HEK293T (cell line): ENCODE measurements around the gene MID1.

Experiments
- CTCF ChIA-PET: fragments of 350-600 bp; formaldehyde crosslinking; extraction: SDS; loops from one replicate; lab custom pipeline; 2021; ENCODE audit warnings: antibody characterized with exemption, inconsistent platforms; lab: Yijun Ruan, JAX
- POLR2A ChIA-PET: fragments of 350-600 bp; formaldehyde crosslinking; extraction: SDS; loops from one replicate; lab custom pipeline; 2020; ENCODE audit warnings: antibody characterized with exemption, inconsistent platforms; lab: Yijun Ruan, JAX
- DNase-seq: peaks from one replicate; pipeline ENCODE4 v3.0.0; 2012; ENCODE audit warnings: mixed read lengths; ENCODE audit errors: extremely low spot score
- ARNT ChIP-seq: fragments of 450-650 bp; IDR thresholded peaks from 2 replicates; pipeline ENCODE4 v1.6.1; 2017; ENCODE audit warnings: mild to moderate bottlenecking
- BHLHE40 ChIP-seq: fragments of 450-650 bp; IDR thresholded peaks from 2 replicates; pipeline ENCODE4 v1.6.1; 2016; ENCODE audit warnings: mild to moderate bottlenecking, moderate library complexity, borderline replicate concordance
- CTBP1 ChIP-seq: fragments of 450-650 bp; IDR thresholded peaks from 2 replicates; pipeline ENCODE4 v1.6.1; 2016; ENCODE audit warnings: borderline replicate concordance
- ELF4 ChIP-seq: fragments of 450-650 bp; IDR thresholded peaks from 2 replicates; pipeline ENCODE4 v1.6.1; 2017; ENCODE audit warnings: antibody characterized with exemption
- FOXA1 ChIP-seq: fragments of 450-650 bp; IDR thresholded peaks from 2 replicates; pipeline ENCODE4 v1.6.1; 2016; ENCODE audit warnings: mild to moderate bottlenecking
- FOXK2 ChIP-seq: fragments of 450-650 bp; IDR thresholded peaks from 2 replicates; pipeline ENCODE4 v1.6.1; 2016; ENCODE audit warnings: mild to moderate bottlenecking
- FOXM1 ChIP-seq: fragments of 450-650 bp; IDR thresholded peaks from 2 replicates; pipeline ENCODE4 v1.6.1; 2017; ENCODE audit warnings: mild to moderate bottlenecking, borderline replicate concordance
- HDGF ChIP-seq: fragments of 450-650 bp; IDR thresholded peaks from 2 replicates; pipeline ENCODE4 v1.6.1; 2017; ENCODE audit warnings: antibody characterized with exemption, borderline replicate concordance
- L3MBTL2 ChIP-seq: fragments of 450-650 bp; conservative IDR thresholded peaks from 2 replicates; pipeline ENCODE4 v1.6.1; 2016; ENCODE audit warnings: mild to moderate bottlenecking
- LEF1 ChIP-seq: fragments of 450-650 bp; IDR thresholded peaks from 2 replicates; pipeline ENCODE4 v1.6.1; 2017; ENCODE audit warnings: mild to moderate bottlenecking, borderline replicate concordance
- NFRKB ChIP-seq: fragments of 450-650 bp; IDR thresholded peaks from 2 replicates; pipeline ENCODE4 v1.6.1; 2016; ENCODE audit warnings: mild to moderate bottlenecking, moderate library complexity
- SP1 ChIP-seq: fragments of 450-650 bp; IDR thresholded peaks from 2 replicates; pipeline ENCODE4 v1.6.1; 2017
- SUZ12 ChIP-seq: fragments of 450-650 bp; IDR thresholded peaks from 2 replicates; pipeline ENCODE4 v1.6.1; 2016; ENCODE audit warnings: mild to moderate bottlenecking
- TARDBP ChIP-seq: fragments of 450-650 bp; IDR thresholded peaks from 2 replicates; pipeline ENCODE4 v1.6.1; 2016
- ZNF384 ChIP-seq: fragments of 450-650 bp; IDR thresholded peaks from 2 replicates; pipeline ENCODE4 v1.6.1; 2016
- TF ChIP-seq, protein P1 (sequence below): fragments of 450-650 bp; IDR thresholded peaks from 2 replicates; pipeline ENCODE4 v1.6.1; 2016

The MID1 gene

DNA sequence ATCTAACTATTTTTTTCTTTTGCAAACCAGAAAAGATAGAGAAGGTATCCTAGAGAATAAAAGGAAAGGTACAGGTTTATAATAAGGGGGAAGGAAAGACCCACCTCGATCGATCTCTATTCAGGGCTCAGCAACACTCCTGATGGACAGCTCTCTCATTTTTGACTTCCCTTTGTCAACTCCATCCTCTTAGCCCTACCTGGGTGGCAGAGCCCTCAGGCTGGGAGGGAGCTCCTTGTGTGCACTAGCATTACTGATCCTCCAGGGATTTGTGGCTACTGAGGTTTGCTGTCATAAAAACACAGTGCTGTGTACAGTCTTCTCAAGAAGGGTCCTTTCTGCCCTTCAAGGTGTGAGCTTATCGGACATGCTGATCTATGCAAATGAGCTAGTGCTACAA is 111.0 kb downstream of the MID1 start:
- TF ChIP-seq HDGF (no peak), FOXK2 (no peak), SUZ12 (no peak), FOXA1 (no peak), ZNF384 (no peak), TARDBP (no peak), BHLHE40 (no peak), FOXM1 (no peak), CTBP1 (no peak), NFRKB (no peak), ARNT (no peak)
- CTCF ChIA-PET, result no interaction called here
- POLR2A ChIA-PET, result no interaction called here
- no peak for DNase-seq

DNA sequence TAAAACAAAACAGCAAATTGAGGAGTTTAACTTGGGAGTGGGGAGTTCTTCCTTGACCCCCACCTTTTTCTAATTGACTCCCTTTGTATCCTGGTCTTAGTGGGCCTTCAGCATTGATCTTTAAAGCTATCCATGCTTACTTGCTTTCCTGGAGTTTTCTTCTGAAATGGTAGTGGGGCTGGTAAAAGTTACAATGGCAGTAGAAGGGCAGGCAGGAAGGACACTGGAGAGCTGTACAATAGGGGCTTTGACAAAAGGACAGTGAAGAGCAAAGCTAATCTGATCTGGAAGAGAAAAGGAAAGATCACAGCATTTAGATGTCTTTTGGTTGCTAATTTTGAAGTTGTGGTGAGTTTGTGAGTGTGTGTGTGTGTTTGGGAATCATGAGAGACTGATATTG is 111.5 kb downstream of the MID1 start:
- TF ChIP-seq, protein P1, sequence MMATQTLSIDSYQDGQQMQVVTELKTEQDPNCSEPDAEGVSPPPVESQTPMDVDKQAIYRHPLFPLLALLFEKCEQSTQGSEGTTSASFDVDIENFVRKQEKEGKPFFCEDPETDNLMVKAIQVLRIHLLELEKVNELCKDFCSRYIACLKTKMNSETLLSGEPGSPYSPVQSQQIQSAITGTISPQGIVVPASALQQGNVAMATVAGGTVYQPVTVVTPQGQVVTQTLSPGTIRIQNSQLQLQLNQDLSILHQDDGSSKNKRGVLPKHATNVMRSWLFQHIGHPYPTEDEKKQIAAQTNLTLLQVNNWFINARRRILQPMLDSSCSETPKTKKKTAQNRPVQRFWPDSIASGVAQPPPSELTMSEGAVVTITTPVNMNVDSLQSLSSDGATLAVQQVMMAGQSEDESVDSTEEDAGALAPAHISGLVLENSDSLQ, result no peak
- no peak for TF ChIP-seq FOXM1
- no peak for TF ChIP-seq TARDBP
- TF ChIP-seq L3MBTL2, result no peak
- POLR2A ChIA-PET, result no interaction called here
- no peak for DNase-seq
- CTCF ChIA-PET, result no interaction called here

DNA sequence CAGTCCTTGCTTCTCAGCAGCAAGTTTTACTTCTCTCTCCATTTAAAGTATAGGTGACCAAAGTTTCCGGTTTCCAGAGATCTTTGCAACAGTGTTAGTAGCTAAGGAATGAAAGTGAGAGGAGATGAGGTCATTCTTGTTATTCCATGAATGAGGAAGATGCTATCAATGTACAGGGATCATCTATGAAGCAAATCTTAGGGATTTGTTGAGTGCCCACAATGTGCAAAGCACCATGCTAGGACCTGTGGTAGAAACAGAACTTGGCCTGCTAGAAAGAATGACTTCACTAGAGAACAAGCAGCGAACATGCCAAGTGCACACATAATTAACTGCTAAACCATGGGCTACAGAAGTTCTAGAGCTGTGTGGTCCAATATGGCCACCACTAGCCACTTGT is 112.5 kb downstream of the MID1 start:
- TF ChIP-seq L3MBTL2, result no peak
- CTCF ChIA-PET, result no interaction called here
- DNase-seq, result no peak
- POLR2A ChIA-PET, result no interaction called here

DNA sequence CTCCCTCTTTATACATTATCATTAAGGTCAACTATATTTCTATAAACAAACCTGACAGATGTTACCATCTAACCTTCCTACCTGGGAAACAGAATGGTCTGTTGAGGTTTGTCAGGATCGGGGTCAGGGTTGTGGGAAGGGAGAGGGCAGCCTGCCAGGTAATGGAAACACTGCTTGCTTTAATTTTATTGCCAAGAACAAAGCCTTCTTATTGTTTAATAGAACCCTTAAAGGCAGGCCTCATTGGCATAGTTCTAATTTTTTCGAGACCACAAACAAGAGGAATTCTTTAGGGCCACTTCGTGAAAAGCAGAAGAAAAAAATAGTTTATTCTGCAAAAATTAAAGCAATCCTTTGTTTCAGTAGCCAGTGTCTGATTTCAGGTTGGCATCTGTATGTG is 113.2 kb downstream of the MID1 start:
- no peak for TF ChIP-seq ARNT
- no peak for TF ChIP-seq BHLHE40
- TF ChIP-seq FOXK2, result no peak
- no peak for TF ChIP-seq TARDBP
- no peak for TF ChIP-seq HDGF
- no peak for TF ChIP-seq ELF4
- TF ChIP-seq, protein P1, result no peak
- no peak for TF ChIP-seq SP1
- TF ChIP-seq SUZ12, result no peak
- no peak for TF ChIP-seq FOXA1
- TF ChIP-seq CTBP1, result no peak
- no peak for TF ChIP-seq LEF1
- no peak for TF ChIP-seq FOXM1
- no peak for TF ChIP-seq ZNF384
- TF ChIP-seq L3MBTL2, result no peak
- ChIA-PET CTCF (no interaction called here), POLR2A (no interaction called here)
- no peak for DNase-seq

DNA sequence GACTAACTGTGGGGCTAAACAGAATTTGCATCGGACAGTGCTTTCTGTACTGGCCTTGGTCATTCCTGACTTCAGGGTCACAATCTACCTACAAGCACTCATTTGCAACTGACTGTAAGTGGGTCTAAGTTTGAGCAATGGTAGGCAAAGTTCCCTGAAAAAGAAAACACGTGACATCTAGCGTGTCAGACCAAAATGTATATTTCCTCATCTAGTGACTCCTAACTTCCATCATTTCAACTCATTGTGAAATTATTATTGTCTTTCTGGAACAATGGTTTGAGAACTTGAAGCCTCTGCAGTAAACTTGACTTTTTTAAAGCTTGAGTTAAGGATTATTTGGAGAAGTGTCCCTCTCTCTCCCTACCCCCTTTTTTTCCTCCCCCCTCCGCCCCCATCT is 113.6 kb downstream of the MID1 start:
- ChIA-PET CTCF (no interaction called here), POLR2A (no interaction called here)
- no peak for DNase-seq
- TF ChIP-seq BHLHE40, result no peak
- no peak for TF ChIP-seq HDGF
- no peak for TF ChIP-seq SP1
- no peak for TF ChIP-seq NFRKB
- TF ChIP-seq CTBP1, result no peak
- no peak for TF ChIP-seq FOXM1
- TF ChIP-seq FOXA1, result no peak
- TF ChIP-seq SUZ12, result no peak
- no peak for TF ChIP-seq ZNF384
- no peak for TF ChIP-seq FOXK2
- TF ChIP-seq ELF4, result no peak
- no peak for TF ChIP-seq L3MBTL2
- TF ChIP-seq ARNT, result no peak
- TF ChIP-seq, protein P1, result no peak
- TF ChIP-seq LEF1, result no peak
- no peak for TF ChIP-seq TARDBP

DNA sequence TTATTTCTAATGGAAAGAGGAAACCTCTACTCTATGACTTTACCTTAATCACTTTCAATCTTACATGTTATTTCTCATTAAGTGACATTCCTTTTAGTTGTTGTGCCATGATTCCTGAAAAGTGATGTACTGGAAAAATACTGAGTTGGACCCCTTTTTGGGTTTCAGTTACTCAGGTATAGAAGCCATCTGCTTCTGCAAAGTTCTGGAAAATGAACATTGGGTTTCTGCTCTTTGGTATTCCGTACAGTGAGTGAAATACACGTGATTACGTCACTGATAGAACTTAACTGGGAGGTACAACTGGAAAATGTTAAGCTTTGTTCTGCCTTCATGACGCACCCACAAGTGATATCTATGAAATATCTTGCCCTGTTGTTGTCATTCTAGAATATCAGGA is 114.7 kb downstream of the MID1 start:
- ChIA-PET POLR2A (no interaction called here), CTCF (no interaction called here)
- DNase-seq, result no peak
- TF ChIP-seq TARDBP, result no peak
- no peak for TF ChIP-seq SUZ12
- TF ChIP-seq SP1, result no peak
- no peak for TF ChIP-seq NFRKB
- TF ChIP-seq L3MBTL2, result no peak
- TF ChIP-seq LEF1, result no peak
- TF ChIP-seq, protein P1, result no peak
- TF ChIP-seq ELF4, result no peak
- no peak for TF ChIP-seq FOXM1
- TF ChIP-seq CTBP1, result no peak
- TF ChIP-seq HDGF, result no peak
- no peak for TF ChIP-seq FOXK2
- no peak for TF ChIP-seq ARNT
- no peak for TF ChIP-seq ZNF384
- TF ChIP-seq BHLHE40, result no peak
- TF ChIP-seq FOXA1, result no peak
